ENCODE data around the gene TBC1D9. TPM values are rescaled to one million over a fixed set of nuclear protein-coding genes. Genes with fewer than 3 reads are reported as not detected.

The TBC1D9 gene
- total and polyA plus RNA-seq, 10 of the 15 experiments (the other 5 are each of a cell fraction or from before 2014, with no cell fraction given): 0.87 to 14.9 (median 7.1) TPM

DNA sequence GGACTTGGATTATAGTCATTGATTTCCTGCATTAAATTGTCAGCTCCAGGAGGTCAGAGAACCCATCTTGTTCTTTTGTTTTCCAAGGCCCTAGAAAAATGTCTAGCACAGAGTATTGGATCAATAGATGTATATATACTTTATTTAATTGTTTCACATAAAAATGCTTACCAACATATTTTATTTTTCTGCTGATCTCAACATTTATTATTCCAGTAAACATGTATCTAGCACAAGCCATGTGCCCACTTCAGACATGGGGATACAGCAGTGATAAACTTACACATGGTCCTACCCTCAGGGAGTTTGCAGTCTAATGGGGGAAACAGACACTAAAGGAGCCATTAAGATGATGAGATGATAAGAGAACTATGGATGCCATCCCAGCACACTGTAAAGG is 49.1 kb upstream of the TBC1D9 start (continued):
- TF ChIP-seq ZBTB40 (IDR thresholded peaks at IDR 0.05; ENCODE audit: borderline replicate concordance) (no peak), PRDM15 (CRISPR knock-in tag; IDR thresholded peaks at IDR 0.05) (no peak), FOXK2 (IDR thresholded peaks at IDR 0.05) (no peak)

GRCh38 chr4:140802591-140802990 is 46.4 kb upstream of the TBC1D9 start:
- RAD21 ChIA-PET (ENCODE audit: unreplicated experiment): no interaction called here
- FAIRE-seq (peak; percentile 7), DNase-seq (ENCODE audit: low read depth, low spot score) (no peak), ATAC-seq (no peak)
- in situ Hi-C loops (cut with MboI) (no loop called here), intact Hi-C loops (cut with micrococcal nuclease; ENCODE audit: unreplicated experiment) (no loop called here)
- SMC1A ChIA-PET (ENCODE audit: uncharacterized antibody, unreplicated experiment): no interaction called here
- no peaks in the 10 kb centered on the region for H3K36me3 ChIP-seq (ENCODE audit: control insufficient read depth in 2 of 2, insufficient read depth in 2 of 2, low read length in 1 of 2)
- no TSS peak for BruUV-seq (replicated peaks)
- no peaks in the 10 kb centered on the region for H3K27me3 ChIP-seq (replicated peaks in 1 of 2; ENCODE audit: control insufficient read depth in 2 of 2, insufficient read depth in 2 of 2, low read length in 1 of 2)
- WGBS (ENCODE audit: insufficient coverage, insufficient replicate concordance, low lambda C conversion rate, missing lambda C conversion rate): 98% methylated on average over 5 of the region's 5 CpGs
- H3K27ac ChIP-seq (ENCODE audit: control insufficient read depth, insufficient read depth): no peak overlapping the region
- H3K9ac ChIP-seq (ENCODE audit: control insufficient read depth, insufficient read depth, low read length): no peak overlapping the region
- no peak overlapping the region for H2AFZ ChIP-seq (ENCODE audit: control insufficient read depth, low read depth, low read length)
- no peak overlapping the region for H3K4me3 ChIP-seq
- H3K9me3 ChIP-seq (replicated peaks; ENCODE audit: control insufficient read depth, insufficient read depth, low read length): no peaks in the 10 kb centered on the region; the same call in 2 of the 3 replicates
- peaks cover 42% of the 10 kb centered on the region for H3K4me1 ChIP-seq (ENCODE audit: control insufficient read depth, insufficient read depth, low read length)
- H3K79me2 ChIP-seq (ENCODE audit: control insufficient read depth, insufficient read depth, low read length): no peaks in the 10 kb centered on the region
- no peaks in the 10 kb centered on the region for H4K20me1 ChIP-seq (ENCODE audit: control insufficient read depth, insufficient read depth)
- CTCF ChIA-PET: no interaction called here
- no peak overlapping the region for H3K4me2 ChIP-seq (ENCODE audit: control insufficient read depth, insufficient read depth)
- POLR2A ChIA-PET: no interaction called here
- TF ChIP-seq POLR2A (IDR thresholded peaks at IDR 0.05; ENCODE audit: low read depth, low read length) (no peak), ATF3 (IDR thresholded peaks at IDR 0.05; ENCODE audit: borderline replicate concordance, extremely low read depth, low read depth, low read length) (no peak), USF2 (IDR thresholded peaks at IDR 0.05; ENCODE audit: borderline replicate concordance, low read depth, low read length) (no peak), JUND (IDR thresholded peaks at IDR 0.05; ENCODE audit: low read depth, low read length) (no peak), DPF2 (IDR thresholded peaks at IDR 0.05) (no peak), GABPA (IDR thresholded peaks at IDR 0.05; ENCODE audit: low read depth) (no peak), CHD4 (IDR thresholded peaks at IDR 0.05) (no peak), BACH1 (IDR thresholded peaks at IDR 0.05; ENCODE audit: borderline replicate concordance) (no peak), PML (IDR thresholded peaks at IDR 0.05; ENCODE audit: low read length) (no peak), NBN (IDR thresholded peaks at IDR 0.05) (no peak), MTA3 (IDR thresholded peaks at IDR 0.05; ENCODE audit: borderline replicate concordance, low read length) (no peak), IRF4 (IDR thresholded peaks at IDR 0.05; ENCODE audit: low read depth, low read length) (no peak), BCL11A (IDR thresholded peaks at IDR 0.05; ENCODE audit: low read depth, low read length) (no peak), NR2C2 (IDR thresholded peaks at IDR 0.05; ENCODE audit: borderline replicate concordance, control insufficient read depth, insufficient read length, low read depth) (no peak)
